HG02973 (cell line): ENCODE measurements around the gene ATF5.
"Not testable (repeated sequence)": the region's sequence is repeated elsewhere in the genome, so short reads cannot be mapped to it uniquely, and the experiment has no call there.

ENCODE experiments used
- ATAC-seq: cut with Tn5 transposase; IDR thresholded peaks from one replicate; pipeline ENCODE4 v1.9.1; 2021; ENCODE audit warnings: moderate library complexity; ENCODE audit not compliant: unreplicated experiment

ATF5 gene

DNA sequence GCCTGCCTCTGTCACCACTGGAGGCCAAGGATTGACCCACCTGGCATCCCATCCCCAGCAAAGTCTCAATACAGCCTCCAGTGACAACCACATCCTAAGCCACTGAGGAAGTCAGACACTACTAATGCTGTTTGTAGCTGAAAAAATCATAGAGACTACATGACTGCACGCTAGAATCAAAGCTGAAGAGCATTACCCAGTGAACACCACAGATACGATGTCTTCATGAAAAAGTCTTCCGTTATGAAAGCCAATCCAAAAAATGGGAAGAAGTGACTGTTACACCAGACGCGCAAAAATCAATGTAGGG lies 11.4 kb downstream of the ATF5 start:
- no peak for ATAC-seq

- not testable (repeated sequence) for ATAC-seq
Measured at GRCh38 chr19:49944567-49944966, 15.6 kb downstream of the ATF5 start.

DNA sequence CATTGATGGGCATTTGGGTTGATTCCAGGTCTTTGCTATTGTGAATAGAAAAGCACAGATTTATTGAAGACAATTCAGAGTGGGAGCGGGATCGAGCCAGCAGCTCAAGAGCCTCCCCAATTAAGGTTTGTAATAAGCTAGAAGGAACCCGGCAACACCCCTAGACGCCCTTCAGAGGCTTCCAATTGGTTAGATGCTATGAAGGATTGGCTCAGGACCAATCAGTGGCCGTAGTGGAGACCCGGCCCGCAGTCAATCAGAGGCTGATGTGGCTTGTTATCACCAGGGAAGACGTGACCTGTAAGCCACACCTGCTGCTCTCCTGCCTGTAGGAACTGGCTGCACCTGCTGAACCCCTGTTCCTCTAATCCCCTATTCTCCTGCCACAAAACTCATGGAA lies 17.4 kb downstream of the ATF5 start:
- ATAC-seq: no peak

- no peak for ATAC-seq
Measured at GRCh38 chr19:49949742-49950589, 21.0 kb downstream of the ATF5 start.

GRCh38 chr19:49950590-49950948 lies 21.6 kb downstream of the ATF5 start:
- no peak for ATAC-seq

DNA sequence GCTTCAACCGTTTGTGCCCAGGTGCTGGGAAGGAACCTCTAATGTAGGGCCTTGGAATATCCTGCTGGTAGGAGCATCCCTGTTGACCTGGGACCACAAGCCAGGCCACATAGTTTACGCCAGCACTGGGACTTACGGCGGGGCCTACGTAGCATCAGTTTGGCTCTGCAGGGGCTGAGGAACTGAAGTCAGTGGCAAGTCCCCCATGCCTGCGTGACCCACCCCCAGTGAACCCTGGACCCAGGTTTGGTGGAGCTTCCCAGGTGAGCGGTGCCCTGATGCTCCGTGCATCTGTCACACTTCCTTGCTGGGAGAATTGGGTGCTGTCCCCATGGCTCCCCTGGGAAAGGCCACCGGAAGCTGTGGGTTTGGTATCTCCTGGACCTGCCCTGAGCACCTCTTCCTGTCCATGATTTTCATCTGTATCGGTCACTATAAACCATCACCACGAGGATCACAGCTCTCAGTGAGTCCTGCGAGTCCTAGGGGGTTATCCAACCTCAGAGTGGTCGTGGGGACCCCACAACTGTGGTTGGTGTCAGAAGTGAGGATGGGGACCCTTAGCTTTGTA lies 22.0 kb downstream of the ATF5 start:
- ATAC-seq: no peak

- no peak for ATAC-seq
Measured at GRCh38 chr19:49951806-49952478, 22.9 kb downstream of the ATF5 start.

- no peak for ATAC-seq
Measured at GRCh38 chr19:49952479-49952836, 23.5 kb downstream of the ATF5 start.

DNA sequence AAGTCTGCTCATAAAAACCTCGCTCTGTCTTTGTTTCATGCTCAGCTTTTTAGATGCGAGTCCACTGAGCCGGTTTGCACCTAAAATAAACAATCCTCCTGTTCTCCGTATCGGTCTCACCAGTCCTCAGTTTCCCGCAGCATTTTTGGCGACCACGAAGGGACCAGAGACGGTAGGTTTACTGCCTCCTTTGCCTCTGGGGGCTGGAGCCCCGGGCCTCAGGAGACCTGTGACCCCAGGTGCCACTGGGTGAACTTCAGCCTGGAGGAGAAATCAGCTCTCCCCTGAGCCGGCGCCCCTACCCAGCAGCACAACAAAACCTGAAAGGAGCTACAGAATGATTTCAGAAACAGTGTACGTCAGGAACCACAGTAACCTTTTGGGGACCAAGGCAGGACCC lies 23.9 kb downstream of the ATF5 start:
- no peak for ATAC-seq

DNA sequence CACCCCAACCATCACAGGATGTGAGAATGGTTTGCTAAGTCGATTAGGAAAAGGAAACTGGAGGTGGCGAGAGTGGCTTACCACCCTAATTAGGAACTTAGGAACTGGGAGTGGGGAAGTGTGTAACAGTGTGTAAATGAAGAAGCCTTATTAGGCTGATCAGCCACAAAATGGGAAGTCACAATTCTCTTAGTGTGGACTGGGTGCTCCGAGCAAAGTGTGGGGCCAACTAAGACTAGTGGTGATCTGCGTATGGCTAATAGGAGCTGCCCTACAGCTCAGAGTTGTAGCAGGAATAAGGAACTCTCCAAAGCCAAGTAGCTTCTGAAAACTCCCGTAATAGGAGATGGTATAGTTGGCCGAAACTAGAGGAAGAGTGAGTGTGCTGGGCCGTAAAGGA lies 24.4 kb downstream of the ATF5 start:
- no peak for ATAC-seq

GRCh38 chr19:49954092-49954829 lies 25.3 kb downstream of the ATF5 start:
- ATAC-seq: no peak

DNA sequence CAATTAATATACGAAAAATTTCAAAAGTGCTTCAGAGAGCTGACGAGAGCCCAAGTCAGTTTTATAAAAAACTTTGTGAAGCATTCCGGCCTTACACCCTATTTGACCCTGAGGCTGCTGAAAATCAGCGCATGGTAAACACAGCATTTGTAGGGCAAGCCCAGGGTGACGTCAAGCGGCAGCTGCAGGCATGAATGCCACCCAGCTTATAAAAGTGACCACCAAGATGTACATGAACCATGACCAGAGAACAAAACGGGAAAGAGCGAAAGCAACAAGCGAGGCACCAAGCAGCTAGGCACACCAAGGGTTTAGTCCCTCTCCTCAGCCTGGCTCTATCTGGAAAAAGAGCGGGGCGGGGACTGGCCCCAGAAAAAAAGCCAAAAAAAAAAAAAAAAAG lies 25.9 kb downstream of the ATF5 start:
- no peak for ATAC-seq

DNA sequence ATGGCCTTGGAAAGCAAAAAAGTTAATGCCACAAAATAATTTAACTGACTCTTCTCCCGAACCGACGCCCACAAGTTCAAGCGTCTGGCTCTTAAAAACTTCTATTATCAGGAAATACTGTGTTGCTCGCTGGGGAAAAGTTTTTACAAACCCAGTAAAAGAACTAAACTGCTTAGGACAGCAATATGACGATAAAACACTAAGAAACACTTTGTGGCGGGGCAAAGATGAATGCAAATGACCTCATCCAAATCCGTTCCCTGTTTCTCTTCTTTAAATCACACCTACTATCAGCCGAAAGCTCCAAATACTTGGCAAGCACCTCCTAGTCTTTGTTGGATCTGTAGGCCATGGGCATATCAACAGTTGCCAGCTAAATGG lies 27.1 kb downstream of the ATF5 start:
- no peak for ATAC-seq

- no peak for ATAC-seq
Measured at GRCh38 chr19:49957262-49957915, 28.4 kb downstream of the ATF5 start.

GRCh38 chr19:49958144-49958543 lies 29.1 kb downstream of the ATF5 start:
- not testable (repeated sequence) for ATAC-seq

DNA sequence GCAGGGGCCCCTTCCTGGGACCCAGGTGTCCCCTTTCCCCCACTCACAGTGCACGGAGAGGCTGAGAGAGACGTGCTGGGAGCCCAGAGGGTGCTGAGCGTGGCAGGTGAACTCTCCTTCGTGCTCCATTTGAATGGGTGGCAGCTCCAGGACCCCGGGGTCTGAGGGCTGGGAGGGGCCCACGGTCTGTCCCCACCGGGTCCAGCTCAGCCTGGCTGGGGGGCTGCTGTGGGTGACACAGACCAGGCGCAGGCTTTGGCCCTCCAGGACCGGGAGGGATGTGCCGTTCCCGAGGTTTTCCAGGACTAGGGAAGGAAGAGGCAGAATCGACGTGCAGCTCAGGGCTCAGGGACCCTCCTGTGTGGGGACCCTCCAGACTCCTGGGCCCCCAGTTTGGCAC lies 29.6 kb downstream of the ATF5 start:
- ATAC-seq: not testable (repeated sequence)

DNA sequence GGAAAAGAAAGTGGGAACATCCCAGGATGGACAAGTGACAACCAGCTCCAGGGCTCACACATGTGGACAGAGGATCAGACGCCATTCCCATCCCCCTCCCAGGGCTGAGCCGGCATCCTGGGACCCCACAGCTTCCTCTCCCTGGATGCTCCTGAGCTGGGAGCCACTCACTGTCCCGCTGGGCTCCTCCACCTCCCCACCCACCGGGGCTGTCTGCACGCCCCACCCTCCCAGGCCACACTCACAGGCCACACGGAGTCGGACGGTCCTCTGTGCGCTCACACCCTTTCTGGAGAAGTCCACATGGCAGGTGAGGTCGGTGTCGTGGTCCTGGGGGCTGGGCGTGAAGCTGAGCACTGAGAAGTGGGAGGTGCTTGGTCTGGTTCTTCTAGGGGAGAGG lies 30.9 kb downstream of the ATF5 start:
- ATAC-seq: not testable (repeated sequence)

DNA sequence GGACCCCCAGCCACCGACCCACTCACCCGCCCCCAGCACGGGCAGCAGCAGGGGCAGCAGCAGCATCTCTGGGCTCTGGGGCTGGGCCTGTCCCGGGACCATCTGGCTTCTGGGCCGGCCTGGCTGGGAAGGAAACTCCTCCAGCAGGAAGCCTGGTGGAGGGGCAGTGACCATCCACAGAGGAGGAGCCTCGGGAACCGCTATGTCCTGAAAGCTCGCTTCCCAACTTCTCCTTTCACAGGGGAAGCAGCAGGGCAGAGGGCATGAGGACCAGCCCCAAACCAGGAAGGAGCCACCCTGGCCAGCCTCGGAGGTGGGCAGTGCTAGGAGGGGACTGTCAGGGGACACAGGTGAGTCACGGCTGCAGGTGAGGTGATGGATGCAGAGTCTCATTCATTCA lies 32.0 kb downstream of the ATF5 start, which contains the start of gene SIGLEC11:
TSS of gene SIGLEC11 (minus strand) at position 193 of the 400 bp plus-strand sequence. CDS start at position 102, 91 bp downstream.
- ATAC-seq: not testable (repeated sequence)

DNA sequence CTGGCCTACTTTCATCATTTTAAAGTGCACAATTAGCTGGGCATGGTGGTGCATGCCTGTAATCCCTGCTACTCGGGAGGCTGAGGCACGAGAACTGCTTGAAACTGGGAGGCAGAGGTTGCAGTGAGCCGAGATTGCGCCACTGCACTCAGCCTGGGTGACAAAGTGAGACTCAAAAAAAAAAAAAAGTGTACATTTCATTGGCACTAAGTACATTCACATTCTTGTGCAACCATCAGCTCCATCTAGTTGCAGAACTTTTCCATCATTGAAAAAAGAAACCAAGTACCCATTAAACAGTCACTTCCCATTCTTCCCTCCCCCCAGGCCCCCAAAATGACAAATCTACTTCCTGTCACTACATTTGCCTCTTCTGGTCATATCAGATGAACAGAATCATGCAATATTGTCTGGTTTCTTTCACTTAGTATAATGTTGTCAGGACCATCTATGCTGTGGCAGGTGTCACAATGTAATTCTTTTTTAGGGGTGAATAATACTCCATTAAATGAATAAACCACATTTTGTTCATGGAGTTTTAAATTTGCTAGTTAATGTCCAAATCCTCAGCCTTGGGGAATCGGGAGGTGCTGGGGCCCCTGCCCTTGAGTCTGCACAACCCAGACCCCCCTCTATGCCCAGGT lies 39.4 kb downstream of the ATF5 start:
- ATAC-seq: no peak

DNA sequence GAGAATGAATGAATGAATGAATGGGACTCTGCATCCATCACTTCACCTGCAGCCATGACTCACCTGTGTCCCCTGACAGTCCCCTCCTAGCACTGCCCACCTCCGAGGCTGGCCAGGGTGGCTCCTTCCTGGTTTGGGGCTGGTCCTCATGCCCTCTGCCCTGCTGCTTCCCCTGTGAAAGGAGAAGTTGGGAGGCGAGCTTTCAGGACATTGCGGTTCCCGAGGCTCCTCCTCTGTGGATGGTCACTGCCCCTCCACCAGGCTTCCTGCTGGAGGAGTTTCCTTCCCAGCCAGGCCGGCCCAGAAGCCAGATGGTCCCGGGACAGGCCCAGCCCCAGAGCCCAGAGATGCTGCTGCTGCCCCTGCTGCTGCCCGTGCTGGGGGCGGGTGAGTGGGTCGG lies 40.4 kb downstream of the ATF5 start:
- not testable (repeated sequence) for ATAC-seq

- ATAC-seq: no peak
Measured at GRCh38 chr19:49971991-49972411, 43.0 kb downstream of the ATF5 start.
